GM10266 (cell line): Measurements from ENCODE around the gene SEC61G.

ENCODE experiments used
- DNase-seq: peaks from one replicate; pipeline ENCODE4 v3.0.0; 2012; ENCODE audit errors: extremely low spot score
- TF ChIP-seq, protein P1 (sequence below): IDR thresholded peaks from 2 replicates; pipeline ENCODE4 v1.5.1; 2012; ENCODE audit warnings: mild to moderate bottlenecking, low read depth; ENCODE audit not compliant: control insufficient read depth, insufficient read depth; ENCODE audit errors: missing control alignments

Gene SEC61G

DNA sequence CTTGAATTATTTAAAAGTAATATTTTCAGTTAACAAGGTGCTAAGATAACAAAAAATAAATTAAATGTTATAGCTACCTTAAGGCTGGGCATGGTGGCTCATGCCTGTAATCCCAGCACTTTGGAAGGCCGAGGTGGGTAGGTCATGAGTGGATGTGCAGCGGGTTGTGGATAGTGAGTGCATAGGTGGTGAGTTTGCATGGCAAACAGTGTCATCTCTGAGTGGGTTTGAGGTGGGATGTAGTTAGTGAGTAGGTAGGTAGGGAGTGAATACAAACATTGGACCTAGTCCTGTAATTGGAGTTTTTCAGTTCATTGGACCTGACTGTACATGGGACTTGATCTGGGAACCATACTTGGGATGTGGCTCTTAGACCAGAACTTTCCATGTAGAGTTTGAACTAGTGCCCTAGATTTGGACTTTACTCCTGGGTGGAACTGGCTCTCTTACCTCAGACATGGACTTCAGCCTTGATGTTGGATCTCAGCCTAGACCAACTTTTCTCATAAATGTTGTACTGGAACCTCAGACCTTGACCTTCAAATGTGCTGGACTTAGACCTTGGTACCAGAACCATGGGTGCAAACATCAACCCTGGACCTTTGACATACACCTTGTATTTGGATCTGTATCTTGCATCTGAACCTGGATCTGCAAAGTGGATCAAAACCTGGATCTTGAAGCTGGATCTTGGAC lies 47.0 kb downstream of the SEC61G start:
- TF ChIP-seq, protein P1, sequence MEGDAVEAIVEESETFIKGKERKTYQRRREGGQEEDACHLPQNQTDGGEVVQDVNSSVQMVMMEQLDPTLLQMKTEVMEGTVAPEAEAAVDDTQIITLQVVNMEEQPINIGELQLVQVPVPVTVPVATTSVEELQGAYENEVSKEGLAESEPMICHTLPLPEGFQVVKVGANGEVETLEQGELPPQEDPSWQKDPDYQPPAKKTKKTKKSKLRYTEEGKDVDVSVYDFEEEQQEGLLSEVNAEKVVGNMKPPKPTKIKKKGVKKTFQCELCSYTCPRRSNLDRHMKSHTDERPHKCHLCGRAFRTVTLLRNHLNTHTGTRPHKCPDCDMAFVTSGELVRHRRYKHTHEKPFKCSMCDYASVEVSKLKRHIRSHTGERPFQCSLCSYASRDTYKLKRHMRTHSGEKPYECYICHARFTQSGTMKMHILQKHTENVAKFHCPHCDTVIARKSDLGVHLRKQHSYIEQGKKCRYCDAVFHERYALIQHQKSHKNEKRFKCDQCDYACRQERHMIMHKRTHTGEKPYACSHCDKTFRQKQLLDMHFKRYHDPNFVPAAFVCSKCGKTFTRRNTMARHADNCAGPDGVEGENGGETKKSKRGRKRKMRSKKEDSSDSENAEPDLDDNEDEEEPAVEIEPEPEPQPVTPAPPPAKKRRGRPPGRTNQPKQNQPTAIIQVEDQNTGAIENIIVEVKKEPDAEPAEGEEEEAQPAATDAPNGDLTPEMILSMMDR, result no peak
- no peak for DNase-seq

- TF ChIP-seq, protein P1, result no peak
- no peak for DNase-seq
Measured at GRCh38 chr7:54709283-54709682, 49.7 kb downstream of the SEC61G start.

DNA sequence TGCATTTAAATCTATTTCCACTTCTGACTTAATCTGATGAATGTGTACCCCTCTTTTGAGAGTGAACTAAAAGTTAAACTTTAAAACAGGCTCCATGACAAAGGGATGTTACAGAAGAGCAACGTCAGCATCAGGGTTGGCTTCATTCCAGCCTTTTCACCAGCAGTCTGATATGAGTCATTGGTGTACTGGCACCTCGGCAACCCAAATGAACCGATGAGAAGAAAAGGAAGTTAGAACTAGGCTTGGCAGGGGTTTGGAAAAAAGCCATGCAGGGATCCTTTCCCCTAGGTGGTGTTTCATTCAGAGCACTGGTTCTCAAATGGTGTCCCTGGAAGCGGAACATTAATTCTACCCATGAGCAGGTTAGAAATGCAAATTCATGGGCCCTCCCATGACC lies 53.6 kb downstream of the SEC61G start:
- no peak for DNase-seq
- TF ChIP-seq, protein P1, result no peak

DNA sequence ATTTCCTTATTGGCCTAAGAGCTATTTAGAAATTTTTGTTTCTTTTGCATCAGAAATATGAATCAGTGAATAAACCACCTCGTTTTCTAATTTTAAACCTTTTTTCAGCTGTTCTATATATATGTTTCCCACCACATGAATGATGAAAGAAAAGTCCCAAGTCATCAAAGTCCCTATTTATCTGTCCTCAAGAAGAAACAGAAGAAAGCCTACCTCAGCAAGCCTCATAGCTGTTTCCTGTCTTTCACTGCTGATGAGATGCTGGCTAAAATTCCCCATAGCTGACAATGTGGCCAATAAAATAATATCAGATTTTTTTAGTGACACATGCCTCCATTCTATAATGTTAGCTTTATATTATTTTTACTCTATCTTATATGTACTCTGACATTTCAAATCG lies 54.2 kb downstream of the SEC61G start:
- no peak for DNase-seq
- TF ChIP-seq, protein P1, result no peak
